ENCODE results near the gene SIRT1.

DNA sequence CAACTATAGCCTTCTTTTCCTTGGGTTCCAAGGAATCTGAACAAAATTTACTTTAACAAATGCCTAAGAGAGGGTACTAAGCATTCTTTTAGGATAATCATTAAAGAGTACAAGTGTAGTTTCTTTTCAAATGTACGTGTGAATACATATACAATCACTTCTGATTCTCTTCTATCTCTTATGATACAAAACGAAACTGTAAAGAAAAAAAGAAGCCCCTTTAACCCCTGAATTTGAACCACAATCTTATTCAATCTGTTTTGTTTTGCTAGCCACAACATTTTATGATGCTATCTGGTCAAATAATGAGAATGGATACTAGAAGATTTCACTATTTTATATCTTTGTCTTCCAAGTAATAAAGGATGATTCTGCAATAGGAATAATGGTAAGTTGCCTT lies 48.7 kb downstream of the SIRT1 start:
- TF ChIP-seq CTCF (IDR thresholded peaks at IDR 0.05), result no peak
- no peak for TF ChIP-seq POLR2A (IDR thresholded peaks at IDR 0.05)

Measured in testis (tissue), 2 donors.